Hepatocyte (in vitro differentiated cells): ENCODE data around the gene JDP2. TPM values are rescaled to one million over a fixed set of nuclear protein-coding genes. Genes with fewer than 3 reads are reported as not detected.

ENCODE experiments used
- DNase-seq: peaks from one replicate; pipeline ENCODE4 v3.0.0-alpha.2; 2016; ENCODE audit warnings: low spot score
- H2AFZ ChIP-seq: fragments of 200-600 bp; sonication (generic); 2 replicates; pipeline ENCODE4 v1.6.0; 2016; ENCODE audit warnings: antibody characterized with exemption, mild to moderate bottlenecking
- H3K27ac ChIP-seq: fragments of 200-600 bp; sonication (generic); 2 replicates; pipeline ENCODE4 v1.5.1; 2016; ENCODE audit warnings: mild to moderate bottlenecking
- H3K27me3 ChIP-seq: fragments of 200-600 bp; sonication (generic); 2 replicates; pipeline ENCODE4 v1.6.1; 2016
- H3K36me3 ChIP-seq: fragments of 200-600 bp; sonication (generic); replicated peaks from 2 replicates; pipeline ENCODE4 v1.5.1; 2016; ENCODE audit warnings: low read depth; ENCODE audit not compliant: insufficient read depth
- H3K4me1 ChIP-seq: fragments of 200-600 bp; sonication (generic); 2 replicates; pipeline ENCODE4 v1.5.1; 2016; ENCODE audit warnings: mild to moderate bottlenecking, moderate library complexity; ENCODE audit not compliant: insufficient read depth
- H3K4me2 ChIP-seq: fragments of 200-600 bp; sonication (generic); 2 replicates; pipeline ENCODE4 v1.6.0; 2016
- H3K4me3 ChIP-seq: fragments of 200-600 bp; sonication (generic); 2 replicates; pipeline ENCODE4 v1.5.1; 2016; ENCODE audit warnings: mild to moderate bottlenecking
- H3K79me2 ChIP-seq: fragments of 200-600 bp; sonication (generic); 2 replicates; pipeline ENCODE4 v1.6.0; 2017; ENCODE audit warnings: mild to moderate bottlenecking
- H3K9me2 ChIP-seq: fragments of 200-600 bp; sonication (generic); replicated peaks from 2 replicates; pipeline ENCODE4 v1.6.0; 2017; ENCODE audit warnings: mild to moderate bottlenecking; ENCODE audit not compliant: insufficient read depth
- H3K9me3 ChIP-seq: fragments of 200-600 bp; sonication (generic); 2 replicates; pipeline ENCODE4 v1.5.1; 2016; ENCODE audit warnings: low read depth, mild to moderate bottlenecking
- H4K20me1 ChIP-seq: fragments of 200-600 bp; sonication (generic); 2 replicates; pipeline ENCODE4 v1.6.0; 2016; ENCODE audit warnings: mild to moderate bottlenecking; ENCODE audit not compliant: insufficient read depth, poor library complexity, severe bottlenecking
- EZH2 ChIP-seq: fragments of 200-600 bp; sonication (generic); IDR thresholded peaks from 2 replicates; pipeline ENCODE4 v1.6.1; 2016; ENCODE audit warnings: antibody characterized with exemption, mild to moderate bottlenecking, borderline replicate concordance
- EZH2phosphoT487 ChIP-seq: fragments of 200-600 bp; sonication (generic); IDR thresholded peaks from one replicate; pipeline ENCODE4 v1.6.1; 2018; ENCODE audit warnings: antibody characterized with exemption, mild to moderate bottlenecking, low read depth, moderate library complexity; ENCODE audit not compliant: unreplicated experiment, severe bottlenecking
- WGBS: methylation state at CpG from one replicate; pipeline ENCODE4 v1.1.6; 2016; ENCODE audit warnings: low lambda C conversion rate; ENCODE audit errors: missing lambda C conversion rate; 5-methylcytosine and 5-hydroxymethylcytosine counted together
- polyA plus RNA-seq: library from polyadenylated mRNA; unstranded; fragments of >200 nt; fragmentation: Nextera tagmentation; extraction: Ambion mirVana; gene quantifications from 2 replicates; pipeline ENCODE4 v1.2.1, GENCODE V29; 2016
- total RNA-seq: library from RNA; depleted of rRNA; stranded (reverse); fragments of >200 nt; gene quantifications from 2 replicates; pipeline ENCODE4 v1.2.3, GENCODE V29; 2014
- TF ChIP-seq, protein P1 (sequence below): fragments of 200-600 bp; sonication (generic); IDR thresholded peaks from 2 replicates; pipeline ENCODE4 v1.5.1; 2016; ENCODE audit warnings: antibody characterized with exemption, mild to moderate bottlenecking; ENCODE audit not compliant: poor library complexity

The JDP2 gene
- total and polyA plus RNA-seq, 2 experiments from 2014 or later: 68.9 to 85.4 TPM

DNA sequence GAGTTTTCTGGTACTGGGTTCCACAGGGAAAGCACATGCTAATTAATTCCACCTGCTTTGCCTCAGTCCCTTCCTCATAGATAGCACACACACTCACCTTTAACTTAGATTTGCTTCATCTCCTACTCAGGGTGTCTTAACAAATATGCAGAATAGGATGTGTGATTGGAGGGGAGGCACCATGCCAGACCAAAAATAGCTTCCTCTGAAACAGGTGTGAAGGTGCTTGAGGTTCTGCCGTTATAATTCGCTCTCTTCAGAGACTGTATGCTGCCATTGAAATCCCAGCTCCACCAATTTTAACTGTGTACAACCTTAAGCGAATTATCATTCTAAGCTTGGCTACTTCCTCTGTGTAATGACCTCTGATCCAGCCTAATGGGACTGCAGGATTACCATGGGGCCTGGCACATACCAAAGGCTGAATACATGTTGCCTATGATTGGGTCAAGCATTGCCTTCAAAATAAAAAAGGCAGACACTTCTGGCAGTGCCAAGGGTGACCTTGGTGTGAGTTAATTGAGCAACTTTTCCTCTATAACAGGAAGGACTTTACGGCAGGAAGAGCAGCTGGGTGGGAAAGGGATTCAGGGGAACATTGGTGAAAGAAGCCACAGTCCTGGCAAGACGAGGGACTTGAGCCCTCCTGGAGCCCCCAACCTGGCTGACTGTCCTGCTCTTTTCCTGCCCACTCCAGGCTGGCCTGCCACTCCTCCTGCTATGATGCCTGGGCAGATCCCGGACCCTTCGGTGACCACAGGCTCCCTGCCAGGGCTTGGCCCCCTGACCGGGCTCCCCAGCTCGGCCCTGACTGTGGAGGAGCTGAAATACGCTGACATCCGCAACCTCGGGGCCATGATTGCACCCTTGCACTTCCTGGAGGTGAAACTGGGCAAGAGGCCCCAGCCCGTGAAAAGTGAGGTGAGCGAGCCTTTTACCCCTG is 9.7 kb downstream of the JDP2 start:
- WGBS: 89% methylated on average over 14 of the region's 14 CpGs
- Histone ChIP-seq H4K20me1 (peaks cover 60% of the 10 kb centered on the region), H3K27me3 (no peaks in the 10 kb centered on the region), H3K79me2 (peaks cover 72% of the 10 kb centered on the region), H3K9me2 (no peaks in the 10 kb centered on the region), H2AFZ (no peak overlapping the region), H3K4me2 (no peak overlapping the region), H3K36me3 (peaks cover 4% of the 10 kb centered on the region), H3K9me3 (no peaks in the 10 kb centered on the region), H3K27ac (no peak overlapping the region), H3K4me3 (no peak overlapping the region), H3K4me1 (peaks cover 18% of the 10 kb centered on the region)
- TF ChIP-seq EZH2phosphoT487: no peak
- TF ChIP-seq, protein P1, sequence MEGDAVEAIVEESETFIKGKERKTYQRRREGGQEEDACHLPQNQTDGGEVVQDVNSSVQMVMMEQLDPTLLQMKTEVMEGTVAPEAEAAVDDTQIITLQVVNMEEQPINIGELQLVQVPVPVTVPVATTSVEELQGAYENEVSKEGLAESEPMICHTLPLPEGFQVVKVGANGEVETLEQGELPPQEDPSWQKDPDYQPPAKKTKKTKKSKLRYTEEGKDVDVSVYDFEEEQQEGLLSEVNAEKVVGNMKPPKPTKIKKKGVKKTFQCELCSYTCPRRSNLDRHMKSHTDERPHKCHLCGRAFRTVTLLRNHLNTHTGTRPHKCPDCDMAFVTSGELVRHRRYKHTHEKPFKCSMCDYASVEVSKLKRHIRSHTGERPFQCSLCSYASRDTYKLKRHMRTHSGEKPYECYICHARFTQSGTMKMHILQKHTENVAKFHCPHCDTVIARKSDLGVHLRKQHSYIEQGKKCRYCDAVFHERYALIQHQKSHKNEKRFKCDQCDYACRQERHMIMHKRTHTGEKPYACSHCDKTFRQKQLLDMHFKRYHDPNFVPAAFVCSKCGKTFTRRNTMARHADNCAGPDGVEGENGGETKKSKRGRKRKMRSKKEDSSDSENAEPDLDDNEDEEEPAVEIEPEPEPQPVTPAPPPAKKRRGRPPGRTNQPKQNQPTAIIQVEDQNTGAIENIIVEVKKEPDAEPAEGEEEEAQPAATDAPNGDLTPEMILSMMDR: no peak
- TF ChIP-seq EZH2: no peak
- no peak for DNase-seq

DNA sequence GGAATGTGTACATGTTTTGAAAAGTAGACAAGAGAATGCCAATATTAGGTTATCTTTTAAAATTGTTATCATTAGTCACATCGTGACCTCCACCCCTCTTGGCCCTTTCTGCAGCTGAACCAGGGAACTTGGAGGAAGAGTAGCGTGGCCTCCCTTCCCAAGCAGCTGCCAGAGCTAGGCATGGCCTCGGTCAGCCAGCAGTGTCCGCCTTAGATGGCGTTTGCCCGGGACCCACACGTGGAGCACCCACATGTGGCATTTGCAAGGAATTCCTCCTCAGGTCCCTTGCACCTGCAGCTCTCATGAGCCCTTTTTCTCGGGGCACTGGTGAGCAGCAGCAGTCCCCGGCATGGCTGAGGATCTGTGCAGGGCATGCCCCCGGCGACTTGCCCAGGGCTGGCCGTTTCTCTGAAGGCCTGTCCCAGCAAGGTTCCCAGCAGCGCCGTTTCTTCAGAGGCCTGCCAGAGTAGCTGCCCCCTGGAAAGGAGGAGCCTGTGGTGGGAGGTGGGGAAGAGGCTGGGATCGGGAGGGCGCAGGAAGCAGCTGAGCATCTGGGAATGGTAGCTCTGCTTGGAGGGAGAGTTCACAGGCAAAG is 10.8 kb downstream of the JDP2 start:
- Histone ChIP-seq H3K4me2 (no peak overlapping the region), H3K9me3 (no peaks in the 10 kb centered on the region), H3K9me2 (no peaks in the 10 kb centered on the region), H3K27me3 (no peaks in the 10 kb centered on the region), H3K27ac (no peak overlapping the region), H3K4me3 (no peak overlapping the region), H3K4me1 (peaks cover 13% of the 10 kb centered on the region), H3K36me3 (peaks cover 4% of the 10 kb centered on the region), H4K20me1 (peaks cover 55% of the 10 kb centered on the region), H2AFZ (no peak overlapping the region), H3K79me2 (peaks cover 72% of the 10 kb centered on the region)
- WGBS: 90% methylated on average over 16 of the region's 16 CpGs
- no peak for DNase-seq
- TF ChIP-seq, protein P1: no peak
- TF ChIP-seq EZH2phosphoT487: no peak
- TF ChIP-seq EZH2: no peak

DNA sequence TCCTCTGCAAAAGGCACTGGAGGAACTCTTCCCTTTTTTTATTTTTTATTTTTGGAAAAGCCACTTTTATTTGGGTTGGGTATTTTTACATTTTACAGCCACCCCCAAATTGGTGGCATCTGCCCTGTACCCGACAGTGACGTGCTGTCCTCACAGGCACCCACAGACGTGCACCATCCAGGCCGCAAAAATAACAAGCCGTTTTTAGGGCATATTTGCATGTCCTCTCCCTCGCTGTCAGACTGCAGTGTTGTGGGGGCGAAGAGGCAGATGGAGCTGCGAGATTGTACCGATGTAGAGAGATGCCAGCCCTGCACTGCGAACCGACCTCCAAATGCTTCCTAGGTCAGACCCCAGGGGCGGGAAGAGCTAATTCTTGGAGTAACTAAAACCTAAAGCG is 12.2 kb downstream of the JDP2 start:
- 95% methylated on average over 13 of the region's 13 CpGs for WGBS
- Histone ChIP-seq H4K20me1 (peaks cover 60% of the 10 kb centered on the region), H3K9me2 (no peaks in the 10 kb centered on the region), H3K4me3 (no peak overlapping the region), H2AFZ (no peak overlapping the region), H3K4me2 (no peak overlapping the region), H3K79me2 (peaks cover 77% of the 10 kb centered on the region), H3K9me3 (no peaks in the 10 kb centered on the region), H3K27ac (no peak overlapping the region), H3K36me3 (peaks cover 4% of the 10 kb centered on the region), H3K27me3 (no peaks in the 10 kb centered on the region), H3K4me1 (peaks cover 4% of the 10 kb centered on the region)
- TF ChIP-seq EZH2phosphoT487: no peak
- TF ChIP-seq, protein P1: no peak
- DNase-seq: no peak
